Duodenal mucosa (tissue), 2 donors: ENCODE results near the gene PIGQ.

Source experiments
- H3K27ac ChIP-seq: one replicate; pipeline ENCODE4 v1.7.0; 2013; ENCODE audit warnings: low read depth, low read length
- H3K27me3 ChIP-seq, 2 donors: one replicate each; pipeline ENCODE4 v1.7.0; 2013; ENCODE audit warnings: low read length in 2 of 2, control low read depth in 1 of 2; ENCODE audit not compliant: insufficient read depth in 2 of 2, control insufficient read depth in 1 of 2
- H3K36me3 ChIP-seq, 2 donors: one replicate each; pipeline ENCODE4 v1.7.0; 2013; ENCODE audit warnings: low read length in 2 of 2, control low read depth in 1 of 2; ENCODE audit not compliant: insufficient read depth in 2 of 2, control insufficient read depth in 1 of 2
- H3K4me1 ChIP-seq, 2 donors: one replicate each; pipeline ENCODE4 v1.7.0; 2013; ENCODE audit warnings: low read length in 2 of 2, control low read depth in 1 of 2; ENCODE audit not compliant: insufficient read depth in 2 of 2, control insufficient read depth in 1 of 2
- H3K4me3 ChIP-seq, 2 donors: one replicate each; pipeline ENCODE4 v1.7.0; 2013; ENCODE audit warnings: low read length in 2 of 2, low read depth in 1 of 2
- H3K9ac ChIP-seq, 2 donors: one replicate each; pipeline ENCODE4 v1.7.0; 2013; ENCODE audit warnings: low read length in 2 of 2, low read depth in 1 of 2
- H3K9me3 ChIP-seq, 2 donors: one replicate each; pipeline ENCODE4 v1.7.0; 2013; ENCODE audit warnings: low read length in 2 of 2, control low read depth in 1 of 2; ENCODE audit not compliant: control insufficient read depth in 1 of 2

Gene PIGQ

GRCh38 chr16:580946-581498 lies 11.3 kb downstream of the PIGQ start:
- H3K27me3 ChIP-seq = peaks cover 0 to 6% of the 10 kb centered on the region in 2 donors
- no peak overlapping the region for H3K9ac ChIP-seq
- no peaks in the 10 kb centered on the region for H3K4me1 ChIP-seq
- no peak overlapping the region for H3K27ac ChIP-seq
- H3K4me3 ChIP-seq = no peak overlapping the region
- H3K36me3 ChIP-seq = no peaks in the 10 kb centered on the region
- H3K9me3 ChIP-seq = no peaks in the 10 kb centered on the region

- Histone ChIP-seq H3K9ac (no peak overlapping the region), H3K27ac (no peak overlapping the region), H3K4me3 (no peak overlapping the region), H3K27me3 (peaks cover 3 to 6% of the 10 kb centered on the region in 2 donors), H3K9me3 (no peaks in the 10 kb centered on the region), H3K4me1 (peaks cover 3% of the 10 kb centered on the region in 2 donors), H3K36me3 (no peaks in the 10 kb centered on the region)
These were observed 12.4 kb downstream of the PIGQ start for GRCh38 chr16:582218-582613.

- peaks cover 6 to 8% of the 10 kb centered on the region in 2 donors for H3K4me1 ChIP-seq
- H3K4me3 ChIP-seq = no peak overlapping the region
- no peaks in the 10 kb centered on the region for H3K9me3 ChIP-seq
- no peak overlapping the region for H3K27ac ChIP-seq
- H3K9ac ChIP-seq = no peak overlapping the region
- H3K36me3 ChIP-seq = no peaks in the 10 kb centered on the region
- peaks cover 3 to 6% of the 10 kb centered on the region in 2 donors for H3K27me3 ChIP-seq
These were observed 13.0 kb downstream of the PIGQ start for GRCh38 chr16:582614-583331.

GRCh38 chr16:583470-583814 lies 13.7 kb downstream of the PIGQ start:
- H3K27ac ChIP-seq = no peak overlapping the region
- H3K27me3 ChIP-seq = peaks cover 3 to 6% of the 10 kb centered on the region in 2 donors
- H3K9me3 ChIP-seq = no peaks in the 10 kb centered on the region
- no peak overlapping the region for H3K4me3 ChIP-seq
- H3K36me3 ChIP-seq = no peaks in the 10 kb centered on the region
- peaks cover 6 to 15% of the 10 kb centered on the region in 2 donors for H3K4me1 ChIP-seq
- H3K9ac ChIP-seq = no peak overlapping the region

GRCh38 chr16:583815-584591 lies 14.2 kb downstream of the PIGQ start:
- Histone ChIP-seq H3K4me1 (peaks cover 6 to 15% of the 10 kb centered on the region in 2 donors), H3K27ac (no peak overlapping the region), H3K4me3 (no peak overlapping the region), H3K9ac (no peak overlapping the region), H3K27me3 (peaks cover 3 to 6% of the 10 kb centered on the region in 2 donors), H3K36me3 (no peaks in the 10 kb centered on the region), H3K9me3 (no peaks in the 10 kb centered on the region)

- Histone ChIP-seq H3K27ac (no peak overlapping the region), H3K4me1 (peaks cover 6 to 16% of the 10 kb centered on the region in 2 donors), H3K27me3 (peaks cover 3 to 6% of the 10 kb centered on the region in 2 donors), H3K4me3 (no peak overlapping the region), H3K9ac (no peak overlapping the region), H3K36me3 (no peaks in the 10 kb centered on the region), H3K9me3 (no peaks in the 10 kb centered on the region)
These were observed 15.6 kb downstream of the PIGQ start for GRCh38 chr16:585351-585750.

GRCh38 chr16:586047-586644 lies 16.4 kb downstream of the PIGQ start:
- H3K9ac ChIP-seq = no peak overlapping the region
- H3K27ac ChIP-seq = no peak overlapping the region
- peaks cover 3 to 6% of the 10 kb centered on the region in 2 donors for H3K27me3 ChIP-seq
- no peaks in the 10 kb centered on the region for H3K9me3 ChIP-seq
- H3K4me1 ChIP-seq = peaks cover 10 to 24% of the 10 kb centered on the region in 2 donors
- H3K4me3 ChIP-seq = no peak overlapping the region
- no peaks in the 10 kb centered on the region for H3K36me3 ChIP-seq

GRCh38 chr16:586645-587590 lies 17.1 kb downstream of the PIGQ start:
- Histone ChIP-seq H3K4me3 (peak overlapping the region in 1 of 2 donors; percentile 83), H3K4me1 (peaks cover 16 to 29% of the 10 kb centered on the region in 2 donors), H3K9me3 (no peaks in the 10 kb centered on the region), H3K27me3 (peaks cover 3 to 6% of the 10 kb centered on the region in 2 donors), H3K36me3 (no peaks in the 10 kb centered on the region), H3K9ac (peak overlapping the region in 1 of 2 donors; percentile 88), H3K27ac (no peak overlapping the region)

- peaks cover 32 to 46% of the 10 kb centered on the region in 2 donors for H3K4me1 ChIP-seq
- H3K9ac ChIP-seq = peak overlapping the region; percentile 73 to 88
These were observed 18.8 kb downstream of the PIGQ start for GRCh38 chr16:588639-588888.

More at GRCh38 chr16:588639-588888, 18.8 kb downstream of the PIGQ start:
- Histone ChIP-seq H3K9me3 (no peaks in the 10 kb centered on the region), H3K36me3 (no peaks in the 10 kb centered on the region), H3K27me3 (peaks cover 3 to 6% of the 10 kb centered on the region in 2 donors), H3K27ac (peak overlapping the region; percentile 97), H3K4me3 (peak overlapping the region; percentile 81 to 83)
